Measurements from ENCODE around the gene ARFGAP1. TPM values are rescaled to one million over a fixed set of nuclear protein-coding genes. Genes with fewer than 3 reads are reported as not detected.
A peak's percentile ranks its signal among the peaks of the same experiment; 100 is the strongest.

Gene ARFGAP1
- total and polyA plus RNA-seq, 2 of the 8 experiments (the other 6 are each of a cell fraction or from before 2014, with no cell fraction given), result 93.7 to 100 TPM

GRCh38 chr20:63283397-63284082 is 10.9 kb downstream of the ARFGAP1 start:
- H2BK120ac ChIP-seq (replicated peaks; ENCODE audit: low read depth, low read length), result no peak overlapping the region
- no peaks in the 10 kb centered on the region for H3K79me2 ChIP-seq (ENCODE audit: control insufficient read depth in 1 of 2, insufficient read depth in 2 of 2, low read length in 2 of 2)
- no peak overlapping the region for H2BK15ac ChIP-seq (ENCODE audit: low read length)
- no peak overlapping the region for H3K9ac ChIP-seq (replicated peaks in 1 of 4; ENCODE audit: extremely low read depth in 1 of 4, low read depth in 3 of 4, low read length in 3 of 4)
- no peak overlapping the region for H4K91ac ChIP-seq (replicated peaks; ENCODE audit: insufficient read length, low read length)
- no peak overlapping the region for H3K4ac ChIP-seq (replicated peaks; ENCODE audit: insufficient read length, low read depth, low read length)
- CTCF ChIA-PET (ENCODE audit: partially characterized antibody), result interaction anchor here (1.1 to 9.6 kb wide), 7 partner anchors 7 to 93 kb away, joined by 3 to 82 read pairs (median 3); partner anchors contain the start of gene YTHDF1
- no peak overlapping the region for H2AK5ac ChIP-seq (ENCODE audit: low read depth, low read length)
- H2BK20ac ChIP-seq (ENCODE audit: low read length), result no peak overlapping the region
- no peak overlapping the region for H3K23ac ChIP-seq (ENCODE audit: insufficient read length)
- WGBS, 2 experiments (ENCODE audit: extremely low coverage in 1 of 2, insufficient coverage in 1 of 2, insufficient read length in 1 of 2, insufficient replicate concordance in 2 of 2, low coverage in 1 of 2, low lambda C conversion rate in 2 of 2, missing lambda C conversion rate in 1 of 2), result 85% methylated on average over 30 of the region's 33 CpGs; no CpG with 5 or more reads in 1 of the 2 experiments
- no peaks in the 10 kb centered on the region for H3K4me1 ChIP-seq (replicated peaks in 1 of 4; ENCODE audit: control insufficient read depth in 3 of 4, insufficient read depth in 4 of 4, low read length in 3 of 4)
- no peak overlapping the region for H2AFZ ChIP-seq (ENCODE audit: low read length)
- no peaks in the 10 kb centered on the region for H3K27me3 ChIP-seq (replicated peaks in 1 of 4; ENCODE audit: control insufficient read depth in 3 of 4, extremely low read depth in 1 of 4, insufficient read depth in 3 of 4, low read length in 3 of 4)
- H3K14ac ChIP-seq (ENCODE audit: insufficient read length), result no peak overlapping the region
- FAIRE-seq (no peak), DNase-seq (ENCODE audit: low read depth in 1 of 2, low spot score in 2 of 2) (no peak)
- H3K18ac ChIP-seq (ENCODE audit: extremely low read depth, low read length), result no peak overlapping the region
- 0 out of 2 replicates have a peak, but pooled peaks cover 2% of the 10 kb centered on the region for H3K79me1 ChIP-seq (ENCODE audit: low read depth, low read length)
- peaks cover 0 to 44% (median 13%) of the 10 kb centered on the region in 4 experiments for H3K36me3 ChIP-seq (ENCODE audit: control insufficient read depth in 2 of 4, insufficient read depth in 4 of 4, low read length in 3 of 4)
- H3K4me2 ChIP-seq (ENCODE audit: insufficient read depth in 1 of 2, low read depth in 2 of 2, low read length in 2 of 2), result no peak overlapping the region
- TF ChIP-seq JUN (IDR thresholded peaks at IDR 0.05; ENCODE audit: low read depth, low read length), result no peak
- no peak for TF ChIP-seq SRF (IDR thresholded peaks at IDR 0.05; ENCODE audit: low read depth, low read length)
- no peak for TF ChIP-seq RXRA (IDR thresholded peaks at IDR 0.05; ENCODE audit: insufficient read depth, low read depth, low read length)
- TF ChIP-seq HDAC2 (IDR thresholded peaks at IDR 0.05; ENCODE audit: borderline replicate concordance in 1 of 2, low read depth in 2 of 2, low read length in 2 of 2), result no peak
- TF ChIP-seq NRF1 (IDR thresholded peaks at IDR 0.05; ENCODE audit: low read depth, low read length), result no peak
- TF ChIP-seq EGR1 (IDR thresholded peaks at IDR 0.05; ENCODE audit: borderline replicate concordance, low read depth, low read length), result no peak
- TF ChIP-seq SP4 (IDR thresholded peaks at IDR 0.05; ENCODE audit: low read length), result no peak
- no peak for TF ChIP-seq POU5F1 (IDR thresholded peaks at IDR 0.05; ENCODE audit: low read depth, low read length)
- TF ChIP-seq RAD21 (IDR thresholded peaks at IDR 0.05 in 1 of 2, conservative IDR thresholded peaks at IDR 0.05 in 1 of 2; ENCODE audit: low read depth in 2 of 2, low read length in 2 of 2), result no peak
- TF ChIP-seq TAF7 (optimal IDR thresholded peaks at IDR 0.05; ENCODE audit: borderline replicate concordance, low read depth, low read length), result no peak
- TF ChIP-seq YY1 (IDR thresholded peaks at IDR 0.05; ENCODE audit: low read depth, low read length), result no peak
- TF ChIP-seq GTF2F1 (IDR thresholded peaks at IDR 0.05; ENCODE audit: borderline replicate concordance, low read depth, low read length), result no peak
- H4K8ac ChIP-seq (ENCODE audit: extremely low read depth, insufficient read depth, low read length), result peak overlapping the region; percentile 74; the same call in 1 of the 2 replicates
- no peak overlapping the region for H4K5ac ChIP-seq (ENCODE audit: insufficient read length, low read depth, low read length)
- H2BK12ac ChIP-seq (ENCODE audit: low read depth, low read length), result no peak overlapping the region
- no peak overlapping the region for H3K56ac ChIP-seq (replicated peaks; ENCODE audit: insufficient read length, low read depth, low read length)
- H2BK5ac ChIP-seq (ENCODE audit: low read depth, low read length), result no peak overlapping the region
- H3K23me2 ChIP-seq (ENCODE audit: low read depth, low read length), result no peaks in the 10 kb centered on the region
- no peaks in the 10 kb centered on the region for H3K9me3 ChIP-seq (ENCODE audit: insufficient read depth in 2 of 2, low read depth in 1 of 2, low read length in 1 of 2)
- H3K27ac ChIP-seq (ENCODE audit: low read depth, low read length), result no peak overlapping the region
- POLR2A ChIA-PET (ENCODE audit: partially characterized antibody), result interaction anchor here (5.3 kb wide), 1 partner anchor 8 kb away, joined by 26 read pairs; the partner anchor contains the start of gene COL20A1
- no peak overlapping the region for H3K4me3 ChIP-seq (ENCODE audit: extremely low read depth in 1 of 4, insufficient read depth in 2 of 4, low read depth in 3 of 4, low read length in 4 of 4)
- H4K20me1 ChIP-seq (replicated peaks in 1 of 2; ENCODE audit: control insufficient read depth in 1 of 2, insufficient read depth in 2 of 2, low read length in 2 of 2), result peaks cover 3 to 18% of the 10 kb centered on the region in 2 experiments
